ENCODE results near the gene TNFSF8. TPM values are rescaled to one million over a fixed set of nuclear protein-coding genes. Genes with fewer than 3 reads are reported as not detected.

Gene TNFSF8
- total RNA-seq, 1 experiment from 2014 or later: not detected

DNA sequence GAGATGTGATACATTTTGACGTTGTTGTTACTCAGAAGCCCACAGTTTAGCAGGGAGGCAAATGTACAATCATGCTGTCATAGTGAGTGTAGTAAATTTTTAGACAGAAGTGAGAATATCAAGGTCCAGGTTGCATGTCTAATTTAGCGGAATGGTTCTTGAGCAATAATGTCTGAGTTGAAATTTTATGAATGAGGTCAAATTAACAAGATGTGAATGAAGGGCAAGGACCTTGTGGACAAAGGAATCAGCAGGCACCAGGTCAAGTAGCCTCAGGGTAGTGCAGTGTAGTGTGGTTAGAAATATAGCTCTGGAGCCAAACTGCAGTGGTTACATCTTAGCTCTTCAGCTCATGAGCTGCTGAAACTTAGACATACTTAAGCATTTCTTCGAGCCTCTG, 36.2 kb downstream of the TNFSF8 start:
- H3K9me3 Mint-ChIP-seq (ENCODE audit: unreplicated experiment): no peaks in the 10 kb centered on the region
- POLR2A ChIA-PET: interaction anchor here (0.9 to 2.0 kb wide), 2 partner anchors 13 to 107 kb away, joined by 4 to 9 read pairs; no protein-coding TSS in a partner anchor
- peak overlapping the region; percentile 16 for H3K27ac Mint-ChIP-seq (ENCODE audit: low read depth, unreplicated experiment)
- H3K36me3 Mint-ChIP-seq (ENCODE audit: insufficient read depth, unreplicated experiment): peaks cover 5% of the 10 kb centered on the region
- CTCF ChIA-PET: interaction anchor here (0.6 to 2.8 kb wide), 4 partner anchors 12 to 227 kb away, joined by 4 to 20 read pairs (median 6); no protein-coding TSS in a partner anchor
- H3K4me3 Mint-ChIP-seq (ENCODE audit: unreplicated experiment): no peak overlapping the region
- intact Hi-C loops (cut with micrococcal nuclease): no loop called here
- H3K27me3 Mint-ChIP-seq (ENCODE audit: insufficient read depth, unreplicated experiment): no peaks in the 10 kb centered on the region
- no TSS peak for BruUV-seq (replicated peaks)
- DNase-seq (ENCODE audit: unreplicated experiment): peak; percentile 48
- peaks cover 40% of the 10 kb centered on the region for H3K4me1 Mint-ChIP-seq (ENCODE audit: insufficient read depth, unreplicated experiment)
- TF ChIP-seq, protein P1, sequence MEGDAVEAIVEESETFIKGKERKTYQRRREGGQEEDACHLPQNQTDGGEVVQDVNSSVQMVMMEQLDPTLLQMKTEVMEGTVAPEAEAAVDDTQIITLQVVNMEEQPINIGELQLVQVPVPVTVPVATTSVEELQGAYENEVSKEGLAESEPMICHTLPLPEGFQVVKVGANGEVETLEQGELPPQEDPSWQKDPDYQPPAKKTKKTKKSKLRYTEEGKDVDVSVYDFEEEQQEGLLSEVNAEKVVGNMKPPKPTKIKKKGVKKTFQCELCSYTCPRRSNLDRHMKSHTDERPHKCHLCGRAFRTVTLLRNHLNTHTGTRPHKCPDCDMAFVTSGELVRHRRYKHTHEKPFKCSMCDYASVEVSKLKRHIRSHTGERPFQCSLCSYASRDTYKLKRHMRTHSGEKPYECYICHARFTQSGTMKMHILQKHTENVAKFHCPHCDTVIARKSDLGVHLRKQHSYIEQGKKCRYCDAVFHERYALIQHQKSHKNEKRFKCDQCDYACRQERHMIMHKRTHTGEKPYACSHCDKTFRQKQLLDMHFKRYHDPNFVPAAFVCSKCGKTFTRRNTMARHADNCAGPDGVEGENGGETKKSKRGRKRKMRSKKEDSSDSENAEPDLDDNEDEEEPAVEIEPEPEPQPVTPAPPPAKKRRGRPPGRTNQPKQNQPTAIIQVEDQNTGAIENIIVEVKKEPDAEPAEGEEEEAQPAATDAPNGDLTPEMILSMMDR (IDR thresholded peaks at IDR 0.05; ENCODE audit: unreplicated experiment): no peak

DNA sequence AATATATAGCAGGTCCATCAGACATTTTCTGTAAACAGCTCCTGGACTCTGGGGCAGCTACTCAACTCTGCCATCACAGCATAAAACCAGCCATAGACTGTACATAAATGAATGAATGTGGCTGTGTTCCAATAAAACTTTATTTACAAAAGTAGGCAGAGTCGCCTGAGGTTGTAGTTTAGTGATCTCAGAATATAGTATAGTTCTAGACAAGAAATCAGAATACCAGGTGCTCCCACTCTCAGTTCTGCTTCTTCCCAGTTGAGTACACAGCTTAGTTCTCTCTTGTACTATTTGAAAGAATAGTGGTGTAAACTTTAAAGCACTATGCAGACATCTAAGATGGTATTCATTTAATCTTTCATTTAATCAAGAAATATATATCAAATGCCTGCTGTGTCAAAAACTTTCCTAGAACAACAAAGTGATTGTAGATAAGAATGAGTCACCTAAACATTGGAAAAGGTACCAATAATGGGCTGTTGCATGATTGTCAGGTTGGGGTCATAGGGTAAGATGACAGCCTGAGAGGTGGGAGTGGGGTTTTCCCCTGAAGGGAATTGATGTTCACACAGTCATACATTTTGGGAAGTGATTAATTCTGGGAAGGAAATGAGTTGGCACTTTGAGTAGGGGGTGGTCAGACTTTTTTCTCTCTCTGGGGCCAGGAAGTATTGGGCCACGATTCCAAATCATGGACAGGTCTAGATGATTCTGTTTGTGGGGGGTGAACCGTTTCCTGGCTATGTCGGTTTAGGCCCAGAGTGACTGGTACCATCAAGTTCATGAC, 37.0 kb downstream of the TNFSF8 start:
- no peaks in the 10 kb centered on the region for H3K27me3 Mint-ChIP-seq (ENCODE audit: insufficient read depth, unreplicated experiment)
- ChIA-PET POLR2A (interaction anchor here (2.5 kb wide), 1 partner anchor 14 kb away, joined by 9 read pairs; no protein-coding TSS in a partner anchor), CTCF (interaction anchor here (0.8 to 4.4 kb wide), 2 partner anchors 12 to 70 kb away, joined by 3 to 25 read pairs; no protein-coding TSS in a partner anchor)
- no TSS peak for BruUV-seq (replicated peaks)
- H3K36me3 Mint-ChIP-seq (ENCODE audit: insufficient read depth, unreplicated experiment): peaks cover 5% of the 10 kb centered on the region
- TF ChIP-seq, protein P1 (IDR thresholded peaks at IDR 0.05; ENCODE audit: unreplicated experiment): no peak
- H3K9me3 Mint-ChIP-seq (ENCODE audit: unreplicated experiment): no peaks in the 10 kb centered on the region
- DNase-seq (ENCODE audit: unreplicated experiment): no peak
- no peak overlapping the region for H3K27ac Mint-ChIP-seq (ENCODE audit: low read depth, unreplicated experiment)
- H3K4me3 Mint-ChIP-seq (ENCODE audit: unreplicated experiment): no peak overlapping the region
- peaks cover 42% of the 10 kb centered on the region for H3K4me1 Mint-ChIP-seq (ENCODE audit: insufficient read depth, unreplicated experiment)
- intact Hi-C loops (cut with micrococcal nuclease): no loop called here

DNA sequence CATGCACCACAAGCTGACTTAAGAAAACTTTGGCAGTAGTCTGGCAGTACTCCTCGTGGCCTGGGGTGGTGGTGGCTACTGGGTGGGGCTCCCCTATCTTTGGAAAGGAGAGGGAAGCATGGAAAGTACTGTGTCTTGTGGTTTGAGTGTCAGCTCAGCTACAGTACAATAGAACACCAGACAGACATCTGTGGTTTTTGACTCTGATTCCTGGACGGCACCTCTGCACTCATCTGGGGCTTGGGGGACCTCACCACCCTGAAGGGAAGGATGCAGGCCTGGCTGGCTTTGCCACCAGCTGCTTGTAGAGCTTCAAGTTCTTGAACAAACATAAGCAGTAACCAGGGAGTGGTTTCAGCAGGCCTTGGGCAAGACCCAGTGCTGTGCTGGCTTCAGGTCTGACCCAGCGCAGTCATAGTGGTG, 40.6 kb downstream of the TNFSF8 start:
- TF ChIP-seq, protein P1 (IDR thresholded peaks at IDR 0.05; ENCODE audit: unreplicated experiment): no peak
- H3K9me3 Mint-ChIP-seq (ENCODE audit: unreplicated experiment): peaks cover 7% of the 10 kb centered on the region
- POLR2A ChIA-PET: interaction anchor here (0.7 to 1.3 kb wide), 2 partner anchors 18 to 110 kb away, joined by 3 to 7 read pairs; no protein-coding TSS in a partner anchor
- CTCF ChIA-PET: interaction anchor here (0.6 to 4.4 kb wide), 5 partner anchors 16 to 209 kb away, joined by 3 to 25 read pairs (median 4); no protein-coding TSS in a partner anchor
- no peak overlapping the region for H3K4me3 Mint-ChIP-seq (ENCODE audit: unreplicated experiment)
- H3K4me1 Mint-ChIP-seq (ENCODE audit: insufficient read depth, unreplicated experiment): peaks cover 33% of the 10 kb centered on the region
- intact Hi-C loops (cut with micrococcal nuclease): no loop called here
- H3K36me3 Mint-ChIP-seq (ENCODE audit: insufficient read depth, unreplicated experiment): no peaks in the 10 kb centered on the region
- DNase-seq (ENCODE audit: unreplicated experiment): no peak
- H3K27ac Mint-ChIP-seq (ENCODE audit: low read depth, unreplicated experiment): peak overlapping the region; percentile 53
- no peaks in the 10 kb centered on the region for H3K27me3 Mint-ChIP-seq (ENCODE audit: insufficient read depth, unreplicated experiment)
- no TSS peak for BruUV-seq (replicated peaks)

DNA sequence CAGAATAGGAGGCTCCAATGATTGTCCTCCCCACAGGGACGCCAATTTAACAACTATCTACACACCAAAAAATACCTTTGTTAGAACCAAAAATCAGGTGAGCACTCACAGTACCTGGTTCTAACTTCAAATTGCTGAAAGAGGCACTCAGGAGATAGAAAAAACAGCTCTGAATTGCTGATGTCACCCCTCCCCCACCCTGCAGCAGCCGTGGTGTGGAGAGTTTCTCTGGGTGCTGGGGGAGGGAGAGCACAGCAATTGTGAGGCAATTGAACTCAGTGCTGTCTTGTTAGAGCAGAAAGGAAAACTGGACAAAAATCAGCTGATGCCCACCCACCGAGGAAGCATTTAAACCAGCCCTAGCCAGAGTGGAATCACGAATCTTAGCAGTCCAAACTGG, 41.8 kb downstream of the TNFSF8 start:
- intact Hi-C loops (cut with micrococcal nuclease): no loop called here
- H3K27ac Mint-ChIP-seq (ENCODE audit: low read depth, unreplicated experiment): no peak overlapping the region
- TF ChIP-seq, protein P1 (IDR thresholded peaks at IDR 0.05; ENCODE audit: unreplicated experiment): no peak
- peaks cover 27% of the 10 kb centered on the region for H3K4me1 Mint-ChIP-seq (ENCODE audit: insufficient read depth, unreplicated experiment)
- DNase-seq (ENCODE audit: unreplicated experiment): no peak
- no peaks in the 10 kb centered on the region for H3K36me3 Mint-ChIP-seq (ENCODE audit: insufficient read depth, unreplicated experiment)
- no peaks in the 10 kb centered on the region for H3K27me3 Mint-ChIP-seq (ENCODE audit: insufficient read depth, unreplicated experiment)
- peaks cover 7% of the 10 kb centered on the region for H3K9me3 Mint-ChIP-seq (ENCODE audit: unreplicated experiment)
- H3K4me3 Mint-ChIP-seq (ENCODE audit: unreplicated experiment): no peak overlapping the region
- CTCF ChIA-PET: interaction anchor here (0.7 to 0.9 kb wide), 2 partner anchors 66 to 152 kb away, joined by 3 read pairs; no protein-coding TSS in a partner anchor
- POLR2A ChIA-PET: interaction anchor here (0.6 kb wide), 3 partner anchors 18 to 113 kb away, joined by 3 to 6 read pairs (median 3); no protein-coding TSS in a partner anchor
- BruUV-seq (replicated peaks): no TSS peak

Data from MCF 10A (cell line).